Keratinocyte (primary cell): Measurements from ENCODE around the gene PAPPA2. TPM values are rescaled to one million over a fixed set of nuclear protein-coding genes. Genes with fewer than 3 reads are reported as not detected.

Experiments
- DNase-seq: peaks from one replicate; pipeline ENCODE4 v3.0.0-alpha.2; 2011; ENCODE audit warnings: low read depth, missing footprints, low spot score
- FAIRE-seq: peaks from 2 replicates; lab custom pipeline; 2011; peaks lifted over from hg19 to GRCh38; lab: Jason Lieb, UNC
- H2AFZ ChIP-seq: 2 replicates; pipeline ENCODE4 v1.6.0; 2012; ENCODE audit warnings: low read length, control low read depth, inconsistent platforms; ENCODE audit not compliant: control insufficient read depth
- H3K27ac ChIP-seq: 2 replicates; pipeline ENCODE4 v1.5.1; 2011; ENCODE audit warnings: low read length; ENCODE audit not compliant: control insufficient read depth, insufficient read depth
- H3K27me3 ChIP-seq: 3 replicates; pipeline ENCODE4 v1.6.0; 2011; ENCODE audit warnings: low read length; ENCODE audit not compliant: control insufficient read depth, insufficient read depth; ENCODE audit errors: extremely low read depth
- H3K36me3 ChIP-seq, 2 experiments: 2 replicates in 1 of 2; 3 replicates in 1 of 2; pipeline ENCODE4 v1.5.1; 2011; ENCODE audit warnings: low read length in 2 of 2, mild to moderate bottlenecking in 1 of 2; ENCODE audit not compliant: control insufficient read depth in 2 of 2, insufficient read depth in 2 of 2; ENCODE audit errors: extremely low read depth in 1 of 2
- H3K4me1 ChIP-seq: 3 replicates; pipeline ENCODE4 v1.5.1; 2011; ENCODE audit warnings: low read length; ENCODE audit not compliant: control insufficient read depth, insufficient read depth; ENCODE audit errors: extremely low read depth
- H3K4me2 ChIP-seq: 3 replicates; pipeline ENCODE4 v1.6.0; 2011; ENCODE audit warnings: low read depth, low read length; ENCODE audit not compliant: control insufficient read depth, insufficient read depth; ENCODE audit errors: extremely low read depth
- H3K4me3 ChIP-seq, 3 experiments: fragments of 200-600 bp in 1 of 3; sonication (generic) in 1 of 3; 2 replicates in 2 of 3; 3 replicates in 1 of 3; pipeline ENCODE4 v1.5.1; 2011 to 2016; ENCODE audit warnings: low read length in 3 of 3, mild to moderate bottlenecking in 3 of 3, control low read depth in 2 of 3, inconsistent platforms in 1 of 3, low read depth in 1 of 3, mixed read lengths in 1 of 3, mixed run types in 1 of 3, moderate library complexity in 1 of 3; ENCODE audit not compliant: control insufficient read depth in 2 of 3, insufficient read depth in 2 of 3; ENCODE audit errors: extremely low read depth in 1 of 3
- H3K79me2 ChIP-seq: 2 replicates; pipeline ENCODE4 v1.6.0; 2012; ENCODE audit warnings: low read length; ENCODE audit not compliant: control insufficient read depth, insufficient read depth
- H3K9ac ChIP-seq: 3 replicates; pipeline ENCODE4 v1.6.0; 2011; ENCODE audit warnings: low read length; ENCODE audit not compliant: control insufficient read depth, insufficient read depth; ENCODE audit errors: extremely low read depth
- H3K9me1 ChIP-seq: 3 replicates; pipeline ENCODE4 v1.6.0; 2011; ENCODE audit warnings: low read length; ENCODE audit not compliant: control insufficient read depth, insufficient read depth; ENCODE audit errors: extremely low read depth
- H3K9me3 ChIP-seq: 2 replicates; pipeline ENCODE4 v1.5.1; 2012; ENCODE audit warnings: low read depth, low read length; ENCODE audit not compliant: control insufficient read depth
- H4K20me1 ChIP-seq: 3 replicates; pipeline ENCODE4 v1.6.0; 2011; ENCODE audit warnings: low read length; ENCODE audit not compliant: control insufficient read depth, insufficient read depth; ENCODE audit errors: extremely low read depth
- EZH2 ChIP-seq: IDR thresholded peaks from one replicate; pipeline ENCODE4 v1.6.1; 2012; ENCODE audit warnings: inconsistent platforms, mild to moderate bottlenecking, low read length, moderate library complexity
- dilution Hi-C: fragments of 300-500 bp; cut with MboI; formaldehyde crosslinking; loops from one replicate; pipeline ENCODE4 v1.7.0; 2020; ENCODE audit warnings: low sequenced_read_pairs; ENCODE audit not compliant: extremely low pct_ligation_motif_present
- polyA plus RNA-seq, 5 experiments: library from polyadenylated mRNA; depleted of rRNA in 3 of 5; stranded (reverse) in 3 of 5; stranded (forward) in 1 of 5; unstranded in 1 of 5; fragments of >200 nt; gene quantifications; 1 replicate in 1 of 5; 2 replicates in 3 of 5; 3 replicates in 1 of 5; pipeline versions ENCODE4 v1.2.1 to v1.2.3, GENCODE V29; 2011 to 2012; ENCODE audit warnings: missing spikeins in 2 of 5, low read depth in 1 of 5, low replicate concordance in 1 of 5
- TF ChIP-seq, protein P1 (sequence below), 3 experiments: IDR thresholded peaks in 1 of 3; conservative IDR thresholded peaks in 1 of 3; optimal IDR thresholded peaks in 1 of 3; 2 replicates in 2 of 3; 3 replicates in 1 of 3; pipeline versions ENCODE3 to v1.5.1; 2011; ENCODE audit warnings: low read length in 3 of 3, mild to moderate bottlenecking in 3 of 3, moderate library complexity in 2 of 3, control low read depth in 1 of 3, inconsistent platforms in 1 of 3; ENCODE audit not compliant: insufficient read depth in 2 of 3; ENCODE audit errors: extremely low read depth in 1 of 3

PAPPA2 gene
- polyA plus RNA-seq, 1 donor (not counting 4 experiments of a cell fraction or from before 2014, with no cell fraction given) = 0.07 TPM

DNA sequence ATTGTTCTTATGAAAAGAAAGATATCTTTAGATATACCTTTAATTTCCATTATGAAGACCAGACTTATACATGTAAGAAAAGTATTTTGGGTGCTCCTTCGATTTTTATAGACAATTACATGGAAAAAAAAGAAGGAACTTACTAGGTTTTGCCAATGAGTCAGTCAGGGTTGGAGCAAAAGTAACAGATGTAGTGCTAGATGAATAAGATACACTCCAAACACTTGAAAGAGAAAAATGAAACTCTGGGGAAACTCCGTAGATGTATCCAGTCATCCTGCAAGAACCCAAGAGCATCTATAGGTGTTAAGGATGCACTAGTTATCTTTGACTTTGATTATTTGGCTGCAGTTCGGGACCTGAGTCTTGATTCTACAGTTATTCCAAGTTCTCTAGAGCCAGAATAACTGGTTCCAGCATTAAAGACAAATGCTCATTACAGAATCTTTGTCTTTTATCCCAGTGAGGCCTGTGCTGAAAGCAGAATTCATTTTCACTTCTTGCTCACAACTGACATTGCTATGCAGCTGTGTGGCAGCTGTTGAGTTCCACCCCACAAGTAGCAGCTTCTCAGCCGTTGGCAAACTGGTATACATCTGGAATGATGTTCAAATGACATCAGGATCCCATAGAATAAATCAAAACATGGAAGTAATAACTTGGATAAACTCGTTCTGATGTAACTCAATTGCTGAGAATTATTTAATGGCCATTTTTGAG is 375.5 kb downstream of the PAPPA2 start:
- no peaks in the 10 kb centered on the region for H3K79me2 ChIP-seq
- H3K36me3 ChIP-seq = no peaks in the 10 kb centered on the region
- no peak overlapping the region for H3K4me2 ChIP-seq
- dilution Hi-C loops = no loop called here
- no peak for TF ChIP-seq EZH2
- TF ChIP-seq, protein P1, sequence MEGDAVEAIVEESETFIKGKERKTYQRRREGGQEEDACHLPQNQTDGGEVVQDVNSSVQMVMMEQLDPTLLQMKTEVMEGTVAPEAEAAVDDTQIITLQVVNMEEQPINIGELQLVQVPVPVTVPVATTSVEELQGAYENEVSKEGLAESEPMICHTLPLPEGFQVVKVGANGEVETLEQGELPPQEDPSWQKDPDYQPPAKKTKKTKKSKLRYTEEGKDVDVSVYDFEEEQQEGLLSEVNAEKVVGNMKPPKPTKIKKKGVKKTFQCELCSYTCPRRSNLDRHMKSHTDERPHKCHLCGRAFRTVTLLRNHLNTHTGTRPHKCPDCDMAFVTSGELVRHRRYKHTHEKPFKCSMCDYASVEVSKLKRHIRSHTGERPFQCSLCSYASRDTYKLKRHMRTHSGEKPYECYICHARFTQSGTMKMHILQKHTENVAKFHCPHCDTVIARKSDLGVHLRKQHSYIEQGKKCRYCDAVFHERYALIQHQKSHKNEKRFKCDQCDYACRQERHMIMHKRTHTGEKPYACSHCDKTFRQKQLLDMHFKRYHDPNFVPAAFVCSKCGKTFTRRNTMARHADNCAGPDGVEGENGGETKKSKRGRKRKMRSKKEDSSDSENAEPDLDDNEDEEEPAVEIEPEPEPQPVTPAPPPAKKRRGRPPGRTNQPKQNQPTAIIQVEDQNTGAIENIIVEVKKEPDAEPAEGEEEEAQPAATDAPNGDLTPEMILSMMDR (optimal IDR thresholded peaks at IDR 0.05 in 1 of 3, IDR thresholded peaks at IDR 0.05 in 1 of 3, conservative IDR thresholded peaks at IDR 0.05 in 1 of 3; ENCODE audit: extremely low read depth in 1 of 3, insufficient read depth in 2 of 3, low read length in 3 of 3) = no peak
- no peaks in the 10 kb centered on the region for H3K9me1 ChIP-seq
- H3K27ac ChIP-seq = no peak overlapping the region
- FAIRE-seq = no peak
- peaks cover 5% of the 10 kb centered on the region for H3K27me3 ChIP-seq
- H3K9ac ChIP-seq = no peak overlapping the region
- H3K4me3 ChIP-seq = no peak overlapping the region
- H3K9me3 ChIP-seq = no peaks in the 10 kb centered on the region
- H3K4me1 ChIP-seq = no peaks in the 10 kb centered on the region
- no peak overlapping the region for H2AFZ ChIP-seq
- no peak for DNase-seq
- H4K20me1 ChIP-seq = no peaks in the 10 kb centered on the region

DNA sequence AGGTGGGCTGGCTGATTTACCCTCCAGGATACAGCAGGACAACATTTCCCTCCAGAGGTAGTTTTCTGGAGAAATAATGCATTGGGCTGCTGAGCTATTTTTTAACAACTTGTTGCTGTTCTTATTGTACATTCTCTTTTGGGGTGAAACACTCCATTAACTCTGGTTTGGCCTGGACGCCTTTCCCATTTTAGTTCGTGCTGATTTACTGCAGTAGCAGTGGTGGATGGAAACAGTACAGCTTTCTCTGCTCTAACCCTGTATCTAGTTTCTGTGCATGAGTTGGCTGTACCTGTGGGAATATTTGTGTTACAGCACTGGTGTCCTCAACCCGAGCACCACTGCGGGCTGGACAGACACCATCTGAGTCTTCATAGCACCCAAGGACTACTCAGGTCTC is 376.2 kb downstream of the PAPPA2 start:
- no peak overlapping the region for H3K4me2 ChIP-seq
- FAIRE-seq (no peak), DNase-seq (no peak)
- H3K36me3 ChIP-seq = no peaks in the 10 kb centered on the region
- H3K4me3 ChIP-seq = no peak overlapping the region
- no peak overlapping the region for H3K27ac ChIP-seq
- H2AFZ ChIP-seq = no peak overlapping the region
- dilution Hi-C loops = no loop called here
- peaks cover 5% of the 10 kb centered on the region for H3K27me3 ChIP-seq
- H3K79me2 ChIP-seq = no peaks in the 10 kb centered on the region
- no peaks in the 10 kb centered on the region for H4K20me1 ChIP-seq
- TF ChIP-seq, protein P1 (optimal IDR thresholded peaks at IDR 0.05 in 1 of 3, IDR thresholded peaks at IDR 0.05 in 1 of 3, conservative IDR thresholded peaks at IDR 0.05 in 1 of 3; ENCODE audit: extremely low read depth in 1 of 3, insufficient read depth in 2 of 3, low read length in 3 of 3) = no peak
- TF ChIP-seq EZH2 = no peak
- no peaks in the 10 kb centered on the region for H3K9me3 ChIP-seq
- H3K9me1 ChIP-seq = no peaks in the 10 kb centered on the region
- H3K4me1 ChIP-seq = no peaks in the 10 kb centered on the region
- no peak overlapping the region for H3K9ac ChIP-seq
